ENCODE results near the gene ELANE.

The ELANE gene

GRCh38 chr19:852136-853013, at the start of gene ELANE:
TSS of gene ELANE (plus strand) at chr19:852303. CDS start at chr19:852329, 26 bp downstream.
- H3K4me2 ChIP-seq (ENCODE audit: low read length), result no peak within 1 kb of the TSS
- H3K4me3 ChIP-seq (ENCODE audit: low read depth, low read length, poor library complexity, severe bottlenecking), result no peak within 1 kb of the TSS
- no peaks in the 10 kb centered on the region; the same call in 1 of the 2 replicates for H3K27me3 ChIP-seq (ENCODE audit: insufficient read depth, low read length)
- H3K36me3 ChIP-seq (ENCODE audit: insufficient read depth, low read length), result no peaks in the 10 kb centered on the region
- no peaks in the 10 kb centered on the region for H3K9me2 ChIP-seq (ENCODE audit: low read depth, low read length)
- no peaks in the 10 kb centered on the region for H3F3A ChIP-seq (ENCODE audit: insufficient read depth, low read length)
- no peak within 1 kb of the TSS for H2AFZ ChIP-seq (ENCODE audit: low read length)
- H4K20me1 ChIP-seq (ENCODE audit: insufficient read depth, low read length), result no peaks in the 10 kb centered on the region
- no peak within 1 kb of the TSS for H3K27ac ChIP-seq (ENCODE audit: low read depth, low read length, poor library complexity, severe bottlenecking)
- no peaks in the 10 kb centered on the region for H3K79me2 ChIP-seq (ENCODE audit: insufficient read depth, low read length)
- TF ChIP-seq EZH2 (IDR thresholded peaks at IDR 0.05; ENCODE audit: borderline replicate concordance, low read length) (no peak), CTCF (IDR thresholded peaks at IDR 0.05; ENCODE audit: low read length) (no peak)
- H3K9me3 ChIP-seq (ENCODE audit: low read length), result no peaks in the 10 kb centered on the region
- no peaks in the 10 kb centered on the region for H3K4me1 ChIP-seq (ENCODE audit: insufficient read depth, low read length, severe bottlenecking)
- no peak within 1 kb of the TSS for H3K9ac ChIP-seq (ENCODE audit: low read length)

DNA sequence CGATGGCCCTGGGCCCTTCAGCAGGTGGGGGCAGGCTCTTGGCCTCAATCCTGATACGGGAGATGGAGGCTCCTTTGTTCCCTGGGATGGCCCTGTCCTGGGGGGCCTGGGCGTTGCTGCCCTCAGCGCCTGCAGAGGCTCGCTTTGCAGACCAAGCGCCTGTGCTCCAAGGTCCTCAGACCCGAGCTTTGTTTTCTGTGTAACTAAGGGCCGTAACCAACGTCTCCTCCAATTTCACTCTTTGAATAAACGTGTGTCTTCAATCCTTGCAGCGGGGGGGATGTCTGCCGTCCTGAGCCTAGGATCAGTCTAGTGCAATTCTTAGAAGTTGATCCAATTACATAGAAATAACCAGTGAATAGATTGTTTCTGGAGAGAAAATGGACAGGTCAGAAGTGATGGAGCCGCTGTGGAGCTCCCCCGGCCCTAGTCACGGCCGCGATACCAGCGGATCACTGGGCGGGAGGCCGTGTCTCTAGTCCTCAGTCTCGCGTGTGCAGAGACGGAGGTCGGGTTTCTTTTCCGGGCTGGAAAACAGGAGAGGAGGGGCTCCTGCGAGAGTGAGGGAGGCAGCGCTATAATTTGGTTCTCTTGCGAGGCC, 49.5 kb upstream of the ELANE start:
- Histone ChIP-seq H2AFZ (ENCODE audit: low read length) (no peak overlapping the region), H3F3A (ENCODE audit: insufficient read depth, low read length) (no peaks in the 10 kb centered on the region), H3K4me2 (ENCODE audit: low read length) (no peak overlapping the region), H3K9ac (ENCODE audit: low read length) (no peak overlapping the region), H3K9me2 (ENCODE audit: low read depth, low read length) (no peaks in the 10 kb centered on the region), H3K27me3 (ENCODE audit: insufficient read depth, low read length) (no peaks in the 10 kb centered on the region), H3K79me2 (ENCODE audit: insufficient read depth, low read length) (peaks cover 57% of the 10 kb centered on the region), H4K20me1 (ENCODE audit: insufficient read depth, low read length) (no peaks in the 10 kb centered on the region), H3K4me1 (ENCODE audit: insufficient read depth, low read length, severe bottlenecking) (peaks cover 28% of the 10 kb centered on the region), H3K27ac (ENCODE audit: low read depth, low read length, poor library complexity, severe bottlenecking) (no peak overlapping the region), H3K9me3 (ENCODE audit: low read length) (no peaks in the 10 kb centered on the region), H3K36me3 (ENCODE audit: insufficient read depth, low read length) (peaks cover 97% of the 10 kb centered on the region), H3K4me3 (ENCODE audit: low read depth, low read length, poor library complexity, severe bottlenecking) (no peak overlapping the region)
- TF ChIP-seq CTCF (IDR thresholded peaks at IDR 0.05; ENCODE audit: low read length) (no peak), EZH2 (IDR thresholded peaks at IDR 0.05; ENCODE audit: borderline replicate concordance, low read length) (no peak)

- Histone ChIP-seq H3K27ac (ENCODE audit: low read depth, low read length, poor library complexity, severe bottlenecking) (no peak overlapping the region), H3K4me3 (ENCODE audit: low read depth, low read length, poor library complexity, severe bottlenecking) (no peak overlapping the region), H3K9me2 (ENCODE audit: low read depth, low read length) (no peaks in the 10 kb centered on the region), H3K36me3 (ENCODE audit: insufficient read depth, low read length) (peaks cover 100% of the 10 kb centered on the region), H3K9me3 (ENCODE audit: low read length) (no peaks in the 10 kb centered on the region), H3K4me1 (ENCODE audit: insufficient read depth, low read length, severe bottlenecking) (peaks cover 28% of the 10 kb centered on the region), H3F3A (ENCODE audit: insufficient read depth, low read length) (no peaks in the 10 kb centered on the region), H3K4me2 (ENCODE audit: low read length) (no peak overlapping the region), H3K79me2 (ENCODE audit: insufficient read depth, low read length) (peaks cover 55% of the 10 kb centered on the region), H3K27me3 (ENCODE audit: insufficient read depth, low read length) (no peaks in the 10 kb centered on the region), H2AFZ (ENCODE audit: low read length) (no peak overlapping the region), H3K9ac (ENCODE audit: low read length) (no peak overlapping the region), H4K20me1 (ENCODE audit: insufficient read depth, low read length) (no peaks in the 10 kb centered on the region)
- TF ChIP-seq CTCF (IDR thresholded peaks at IDR 0.05; ENCODE audit: low read length) (no peak), EZH2 (IDR thresholded peaks at IDR 0.05; ENCODE audit: borderline replicate concordance, low read length) (no peak)
Observed at GRCh38 chr19:803099-803561, 49.0 kb upstream of the ELANE start.
